ENCODE data around the gene MYOZ3.

DNA sequence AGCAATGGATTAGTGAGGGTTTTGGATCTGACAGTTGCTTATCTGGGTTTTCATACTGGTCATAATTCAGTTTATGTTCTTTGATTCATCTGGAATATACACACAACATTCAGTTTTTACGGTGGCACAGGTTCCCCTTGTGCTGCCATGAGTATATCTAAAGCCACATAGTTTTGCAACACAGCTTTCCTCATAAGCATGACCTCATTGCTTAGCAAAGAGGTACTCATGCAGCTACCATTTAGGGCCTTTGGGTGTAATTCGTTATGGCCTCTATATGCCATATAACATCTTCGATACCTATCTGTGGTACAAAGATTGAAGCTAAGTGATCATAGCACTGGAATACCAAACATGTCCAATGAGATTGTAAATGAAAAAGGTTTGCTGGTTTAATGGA lies 42.7 kb downstream of the MYOZ3 start:
- TF ChIP-seq, protein P1, sequence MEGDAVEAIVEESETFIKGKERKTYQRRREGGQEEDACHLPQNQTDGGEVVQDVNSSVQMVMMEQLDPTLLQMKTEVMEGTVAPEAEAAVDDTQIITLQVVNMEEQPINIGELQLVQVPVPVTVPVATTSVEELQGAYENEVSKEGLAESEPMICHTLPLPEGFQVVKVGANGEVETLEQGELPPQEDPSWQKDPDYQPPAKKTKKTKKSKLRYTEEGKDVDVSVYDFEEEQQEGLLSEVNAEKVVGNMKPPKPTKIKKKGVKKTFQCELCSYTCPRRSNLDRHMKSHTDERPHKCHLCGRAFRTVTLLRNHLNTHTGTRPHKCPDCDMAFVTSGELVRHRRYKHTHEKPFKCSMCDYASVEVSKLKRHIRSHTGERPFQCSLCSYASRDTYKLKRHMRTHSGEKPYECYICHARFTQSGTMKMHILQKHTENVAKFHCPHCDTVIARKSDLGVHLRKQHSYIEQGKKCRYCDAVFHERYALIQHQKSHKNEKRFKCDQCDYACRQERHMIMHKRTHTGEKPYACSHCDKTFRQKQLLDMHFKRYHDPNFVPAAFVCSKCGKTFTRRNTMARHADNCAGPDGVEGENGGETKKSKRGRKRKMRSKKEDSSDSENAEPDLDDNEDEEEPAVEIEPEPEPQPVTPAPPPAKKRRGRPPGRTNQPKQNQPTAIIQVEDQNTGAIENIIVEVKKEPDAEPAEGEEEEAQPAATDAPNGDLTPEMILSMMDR (IDR thresholded peaks at IDR 0.05) = no peak
- TF ChIP-seq TCF7L2 (IDR thresholded peaks at IDR 0.05; ENCODE audit: low read depth, low read length) = no peak
